ENCODE results near the gene SOHLH2. TPM values are rescaled to one million over a fixed set of nuclear protein-coding genes. Genes with fewer than 3 reads are reported as not detected.

The SOHLH2 gene
- total RNA-seq, 4 donors from 2014 or later: not detected

- 68% methylated on average over 1 of the region's 1 CpG for WGBS
- TF ChIP-seq EP300 (IDR thresholded peaks at IDR 0.05) (no peak), POLR2AphosphoS5 (IDR thresholded peaks at IDR 0.05) (no peak), POLR2A (IDR thresholded peaks at IDR 0.05; ENCODE audit: low read depth) (no peak), CTCF (IDR thresholded peaks at IDR 0.05) (no peak)
- Histone ChIP-seq H3K27me3 (peaks cover 0 to 4% (median 0%) of the 10 kb centered on the region in 4 donors), H3K4me1 (peaks cover 6 to 24% (median 16%) of the 10 kb centered on the region in 4 donors), H3K36me3 (no peaks in the 10 kb centered on the region), H3K9me3 (no peaks in the 10 kb centered on the region), H3K4me3 (no peak overlapping the region), H3K27ac (replicated peaks in 1 of 4) (no peak overlapping the region)
- intact Hi-C loops (cut with DNase I): loop anchor here (5.0 to 10.0 kb wide), 2 partner anchors 143 to 150 kb away; no protein-coding TSS in a partner anchor
- DNase-seq (ENCODE audit: extremely low spot score): no peak
These were observed 79.7 kb downstream of the SOHLH2 start for GRCh38 chr13:36134632-36135031.

GRCh38 chr13:36133950-36134626 lies 80.3 kb downstream of the SOHLH2 start:
- no peak for DNase-seq (ENCODE audit: extremely low spot score)
- Histone ChIP-seq H3K4me3 (no peak overlapping the region), H3K27me3 (peaks cover 0 to 4% (median 0%) of the 10 kb centered on the region in 4 donors), H3K4me1 (peaks cover 6 to 26% (median 17%) of the 10 kb centered on the region in 4 donors), H3K36me3 (no peaks in the 10 kb centered on the region), H3K9me3 (no peaks in the 10 kb centered on the region), H3K27ac (replicated peaks in 1 of 4) (no peak overlapping the region)
- intact Hi-C loops (cut with DNase I): loop anchor here (5.0 to 10.0 kb wide), 2 partner anchors 143 to 149 kb away; no protein-coding TSS in a partner anchor
- TF ChIP-seq POLR2A (IDR thresholded peaks at IDR 0.05; ENCODE audit: low read depth): no peak
- no peak for TF ChIP-seq EP300 (IDR thresholded peaks at IDR 0.05)
- TF ChIP-seq CTCF (IDR thresholded peaks at IDR 0.05): no peak
- TF ChIP-seq POLR2AphosphoS5 (IDR thresholded peaks at IDR 0.05): no peak
- WGBS: 74% methylated on average over 5 of the region's 5 CpGs

GRCh38 chr13:36132376-36132775 lies 82.0 kb downstream of the SOHLH2 start:
- 82% methylated on average over 1 of the region's 1 CpG for WGBS
- intact Hi-C loops (cut with DNase I): loop anchor here (5.0 to 10.0 kb wide), 2 partner anchors 145 to 148 kb away; no protein-coding TSS in a partner anchor
- no peak for DNase-seq (ENCODE audit: extremely low spot score)
- no peaks in the 10 kb centered on the region for H3K36me3 ChIP-seq
- TF ChIP-seq POLR2A (IDR thresholded peaks at IDR 0.05; ENCODE audit: low read depth) (no peak), EP300 (IDR thresholded peaks at IDR 0.05) (no peak), CTCF (IDR thresholded peaks at IDR 0.05) (no peak), POLR2AphosphoS5 (IDR thresholded peaks at IDR 0.05) (no peak)
- H3K4me3 ChIP-seq: no peak overlapping the region
- H3K27me3 ChIP-seq: peaks cover 0 to 4% (median 0%) of the 10 kb centered on the region in 4 donors
- peak overlapping the region in 1 of 4 donors; percentile 69 for H3K27ac ChIP-seq (replicated peaks in 1 of 4)
- H3K9me3 ChIP-seq: no peaks in the 10 kb centered on the region
- peaks cover 6 to 26% (median 17%) of the 10 kb centered on the region in 4 donors for H3K4me1 ChIP-seq

GRCh38 chr13:36131931-36132297 lies 82.4 kb downstream of the SOHLH2 start:
- H3K4me3 ChIP-seq: peak overlapping the region; percentile 58 to 86 (median 68)
- H3K27me3 ChIP-seq: peaks cover 0 to 4% (median 0%) of the 10 kb centered on the region in 4 donors
- no peak for DNase-seq (ENCODE audit: extremely low spot score)
- peak overlapping the region; percentile 45 to 71 (median 63) for H3K27ac ChIP-seq (replicated peaks in 1 of 4)
- intact Hi-C loops (cut with DNase I): loop anchor here (5.0 to 10.0 kb wide), 2 partner anchors 145 to 147 kb away; no protein-coding TSS in a partner anchor
- H3K4me1 ChIP-seq: peaks cover 6 to 28% (median 17%) of the 10 kb centered on the region in 4 donors
- 44% methylated on average over 5 of the region's 5 CpGs for WGBS
- H3K9me3 ChIP-seq: no peaks in the 10 kb centered on the region
- no peaks in the 10 kb centered on the region for H3K36me3 ChIP-seq
- no peak for TF ChIP-seq EP300 (IDR thresholded peaks at IDR 0.05)
- TF ChIP-seq POLR2A (IDR thresholded peaks at IDR 0.05; ENCODE audit: low read depth): no peak
- TF ChIP-seq CTCF (IDR thresholded peaks at IDR 0.05): no peak
- peak; percentile 29 to 41 for TF ChIP-seq POLR2AphosphoS5 (IDR thresholded peaks at IDR 0.05)
